KBM-7 (cell line): ENCODE measurements around the gene SLC10A7.

ENCODE experiments used
- DNase-seq: peaks from one replicate; pipeline ENCODE4 v3.0.0-alpha.2; 2015
- in situ Hi-C: fragments of 300-500 bp; cut with MboI; formaldehyde crosslinking; loops from 2 replicates; pipeline ENCODE4 v1.14.3; 2020; ENCODE audit warnings: low sequenced_read_pairs, low pct_unique_long_range_greater_than_20kb, mixed read lengths

The SLC10A7 gene

GRCh38 chr4:146500216-146500615, 21.5 kb downstream of the SLC10A7 start:
- DNase-seq = no peak
- in situ Hi-C loops = no loop called here

GRCh38 chr4:146498291-146498690, 23.4 kb downstream of the SLC10A7 start:
- in situ Hi-C loops = no loop called here
- no peak for DNase-seq

- DNase-seq = no peak
- in situ Hi-C loops = no loop called here
These were observed 26.5 kb downstream of the SLC10A7 start for GRCh38 chr4:146495269-146495668.

GRCh38 chr4:146494143-146494542, 27.6 kb downstream of the SLC10A7 start:
- in situ Hi-C loops = no loop called here
- DNase-seq = no peak

GRCh38 chr4:146490106-146490505, 31.6 kb downstream of the SLC10A7 start:
- DNase-seq = no peak
- in situ Hi-C loops = no loop called here

- in situ Hi-C loops = no loop called here
- no peak for DNase-seq
These were observed 33.1 kb downstream of the SLC10A7 start for GRCh38 chr4:146488495-146489174.

GRCh38 chr4:146486565-146486964, 35.2 kb downstream of the SLC10A7 start:
- no peak for DNase-seq
- in situ Hi-C loops = no loop called here

- in situ Hi-C loops = no loop called here
- no peak for DNase-seq
These were observed 35.8 kb downstream of the SLC10A7 start for GRCh38 chr4:146485968-146486367.

GRCh38 chr4:146482788-146483187, 39.0 kb downstream of the SLC10A7 start:
- in situ Hi-C loops = no loop called here
- no peak for DNase-seq

- no peak for DNase-seq
- in situ Hi-C loops = no loop called here
These were observed 40.5 kb downstream of the SLC10A7 start for GRCh38 chr4:146481246-146481645.

- in situ Hi-C loops = no loop called here
- DNase-seq = no peak
These were observed 43.7 kb downstream of the SLC10A7 start for GRCh38 chr4:146478009-146478408.

GRCh38 chr4:146477054-146477453, 44.7 kb downstream of the SLC10A7 start:
- no peak for DNase-seq

GRCh38 chr4:146472404-146472803, 49.3 kb downstream of the SLC10A7 start:
- in situ Hi-C loops = no loop called here
- no peak for DNase-seq

More at GRCh38 chr4:146477054-146477453, 44.7 kb downstream of the SLC10A7 start:
- in situ Hi-C loops = no loop called here

- in situ Hi-C loops = no loop called here
- no peak for DNase-seq
These were observed 51.1 kb downstream of the SLC10A7 start for GRCh38 chr4:146470604-146471003.

GRCh38 chr4:146469022-146469421, 52.7 kb downstream of the SLC10A7 start:
- in situ Hi-C loops = no loop called here
- no peak for DNase-seq

- DNase-seq = no peak
- in situ Hi-C loops = no loop called here
These were observed 56.1 kb downstream of the SLC10A7 start for GRCh38 chr4:146465628-146466027.

- in situ Hi-C loops = no loop called here
- DNase-seq = no peak
These were observed 59.5 kb downstream of the SLC10A7 start for GRCh38 chr4:146462251-146462650.

GRCh38 chr4:146458594-146458993, 63.1 kb downstream of the SLC10A7 start:
- in situ Hi-C loops = no loop called here

GRCh38 chr4:146456681-146457080, 65.1 kb downstream of the SLC10A7 start:
- in situ Hi-C loops = no loop called here
- no peak for DNase-seq

More at GRCh38 chr4:146458594-146458993, 63.1 kb downstream of the SLC10A7 start:
- DNase-seq = peak; percentile 16

- DNase-seq = no peak
- in situ Hi-C loops = no loop called here
These were observed 68.4 kb downstream of the SLC10A7 start for GRCh38 chr4:146453181-146453807.

GRCh38 chr4:146450524-146450923, 71.2 kb downstream of the SLC10A7 start:
- DNase-seq = no peak
- in situ Hi-C loops = no loop called here
